Measurements from ENCODE around the gene GPR142. TPM values are rescaled to one million over a fixed set of nuclear protein-coding genes. Genes with fewer than 3 reads are reported as not detected.

Gene GPR142, protein sequence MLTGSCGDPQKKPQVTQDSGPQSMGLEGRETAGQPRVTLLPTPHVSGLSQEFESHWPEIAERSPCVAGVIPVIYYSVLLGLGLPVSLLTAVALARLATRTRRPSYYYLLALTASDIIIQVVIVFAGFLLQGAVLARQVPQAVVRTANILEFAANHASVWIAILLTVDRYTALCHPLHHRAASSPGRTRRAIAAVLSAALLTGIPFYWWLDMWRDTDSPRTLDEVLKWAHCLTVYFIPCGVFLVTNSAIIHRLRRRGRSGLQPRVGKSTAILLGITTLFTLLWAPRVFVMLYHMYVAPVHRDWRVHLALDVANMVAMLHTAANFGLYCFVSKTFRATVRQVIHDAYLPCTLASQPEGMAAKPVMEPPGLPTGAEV
- total RNA-seq = 0.18 TPM in 1 of 3 replicates, not detected in the others

DNA sequence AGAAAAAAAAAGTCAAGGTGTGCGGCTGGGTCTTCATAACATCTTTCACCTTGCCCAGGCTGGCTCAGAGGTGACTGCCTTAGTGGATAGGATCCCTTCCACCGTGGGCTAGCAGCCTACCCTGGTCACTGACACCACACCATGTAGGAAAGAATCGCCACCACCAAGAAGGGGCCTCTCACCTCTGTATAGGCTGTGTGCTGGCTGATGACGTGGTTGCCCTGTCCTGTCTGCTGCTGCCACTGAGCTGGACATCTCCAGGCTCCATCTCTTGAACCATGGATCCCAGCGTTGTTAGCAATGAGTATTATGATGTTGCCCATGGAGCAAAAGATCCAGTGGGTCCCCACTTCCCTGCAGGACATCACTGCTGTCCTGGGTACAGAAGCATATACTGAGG lies at the start of gene GPR142:
GPR142 (plus strand) TSS at position 301 of the 400 bp plus-strand sequence. CDS start 2,035 bp downstream, outside the sequence.
- Mint-ChIP-seq H3K9me3 (no peaks in the 10 kb centered on the region), H3K4me1 (peaks cover 5% of the 10 kb centered on the region), H3K27ac (no peak within 1 kb of the TSS), H3K36me3 (no peaks in the 10 kb centered on the region), H3K4me3 (no peak within 1 kb of the TSS), H3K27me3 (ENCODE audit: low read depth) (peaks cover 62% of the 10 kb centered on the region)
- no peak for TF ChIP-seq CTCF (IDR thresholded peaks at IDR 0.05; ENCODE audit: unreplicated experiment)
- DNase-seq (ENCODE audit: low spot score in 2 of 2, unreplicated experiment in 2 of 2) = no peak

DNA sequence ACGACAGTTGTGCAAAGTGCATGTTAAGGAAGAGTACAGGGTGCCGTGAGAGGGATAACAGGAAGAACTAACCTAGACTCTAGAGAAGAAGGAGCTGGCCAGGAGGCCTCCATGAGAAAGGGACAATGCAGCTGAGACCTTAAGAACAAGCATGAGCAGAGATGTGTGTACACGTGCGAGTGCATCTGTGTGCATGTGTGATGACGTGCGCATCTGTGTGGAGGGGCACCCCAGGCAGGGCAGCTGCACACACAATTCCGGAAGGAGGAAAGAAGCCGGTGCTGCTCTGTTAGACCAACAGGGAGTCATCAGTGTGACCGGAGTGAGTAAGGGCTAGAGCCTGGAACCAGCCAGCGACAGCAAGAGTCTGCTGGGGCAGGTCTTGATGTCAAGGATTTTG lies 48.9 kb upstream of the GPR142 start:
- H3K27ac Mint-ChIP-seq = no peak overlapping the region
- no peaks in the 10 kb centered on the region for H3K4me1 Mint-ChIP-seq
- H3K27me3 Mint-ChIP-seq (ENCODE audit: low read depth) = peaks cover 44% of the 10 kb centered on the region
- no peak for TF ChIP-seq CTCF (IDR thresholded peaks at IDR 0.05; ENCODE audit: unreplicated experiment)
- H3K4me3 Mint-ChIP-seq = no peak overlapping the region
- H3K36me3 Mint-ChIP-seq = no peaks in the 10 kb centered on the region
- H3K9me3 Mint-ChIP-seq = no peaks in the 10 kb centered on the region
- DNase-seq (ENCODE audit: low spot score in 2 of 2, unreplicated experiment in 2 of 2) = no peak

DNA sequence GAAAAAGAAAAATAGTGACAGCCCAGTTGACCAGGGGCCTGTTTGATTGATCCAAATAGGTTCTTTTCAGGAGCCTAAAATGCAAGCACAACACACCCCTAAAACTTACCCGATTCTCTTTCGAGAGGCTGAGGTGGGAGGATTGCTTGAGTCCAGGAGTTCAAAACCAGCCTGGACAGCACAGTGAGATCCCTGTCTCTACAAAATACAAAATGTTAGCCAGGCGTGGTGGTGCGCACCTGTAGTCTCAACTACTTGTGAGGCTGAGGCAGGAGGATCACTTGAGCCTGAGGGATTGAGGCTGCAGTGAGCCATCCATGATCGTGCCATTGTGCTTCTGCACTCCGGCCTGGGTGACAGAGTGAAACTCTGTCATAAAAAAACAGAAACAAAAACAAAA lies 42.8 kb upstream of the GPR142 start:
- Mint-ChIP-seq H3K4me1 (peaks cover 2% of the 10 kb centered on the region), H3K36me3 (no peaks in the 10 kb centered on the region), H3K4me3 (no peak overlapping the region), H3K9me3 (no peaks in the 10 kb centered on the region), H3K27ac (no peak overlapping the region), H3K27me3 (ENCODE audit: low read depth) (peaks cover 86% of the 10 kb centered on the region)
- no peak for TF ChIP-seq CTCF (IDR thresholded peaks at IDR 0.05; ENCODE audit: unreplicated experiment)
- DNase-seq (ENCODE audit: low spot score in 2 of 2, unreplicated experiment in 2 of 2) = no peak

DNA sequence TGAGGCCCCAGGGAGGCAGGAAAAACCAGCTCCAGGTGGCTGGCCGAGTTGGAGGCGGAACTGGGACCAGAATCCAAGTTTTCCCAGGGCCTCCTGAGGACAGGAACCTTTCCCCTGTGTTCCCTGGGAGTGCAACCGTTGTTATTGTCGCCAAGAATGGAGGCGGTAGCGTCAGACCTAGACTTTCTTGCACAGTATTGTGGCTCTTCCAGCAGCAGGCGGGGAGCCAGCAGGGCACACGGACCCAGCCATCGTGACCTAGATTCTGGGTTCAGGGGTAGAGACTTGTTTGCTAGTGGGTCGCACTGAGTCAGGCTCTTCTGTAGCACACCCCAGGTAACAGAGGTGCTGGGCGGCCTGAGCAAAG lies 41.9 kb upstream of the GPR142 start:
- Mint-ChIP-seq H3K27ac (no peak overlapping the region), H3K36me3 (no peaks in the 10 kb centered on the region), H3K27me3 (ENCODE audit: low read depth) (peaks cover 89% of the 10 kb centered on the region), H3K4me1 (peaks cover 2% of the 10 kb centered on the region), H3K4me3 (peak overlapping the region; percentile 37), H3K9me3 (no peaks in the 10 kb centered on the region)
- TF ChIP-seq CTCF (IDR thresholded peaks at IDR 0.05; ENCODE audit: unreplicated experiment) = no peak
- no peak for DNase-seq (ENCODE audit: low spot score in 2 of 2, unreplicated experiment in 2 of 2)

DNA sequence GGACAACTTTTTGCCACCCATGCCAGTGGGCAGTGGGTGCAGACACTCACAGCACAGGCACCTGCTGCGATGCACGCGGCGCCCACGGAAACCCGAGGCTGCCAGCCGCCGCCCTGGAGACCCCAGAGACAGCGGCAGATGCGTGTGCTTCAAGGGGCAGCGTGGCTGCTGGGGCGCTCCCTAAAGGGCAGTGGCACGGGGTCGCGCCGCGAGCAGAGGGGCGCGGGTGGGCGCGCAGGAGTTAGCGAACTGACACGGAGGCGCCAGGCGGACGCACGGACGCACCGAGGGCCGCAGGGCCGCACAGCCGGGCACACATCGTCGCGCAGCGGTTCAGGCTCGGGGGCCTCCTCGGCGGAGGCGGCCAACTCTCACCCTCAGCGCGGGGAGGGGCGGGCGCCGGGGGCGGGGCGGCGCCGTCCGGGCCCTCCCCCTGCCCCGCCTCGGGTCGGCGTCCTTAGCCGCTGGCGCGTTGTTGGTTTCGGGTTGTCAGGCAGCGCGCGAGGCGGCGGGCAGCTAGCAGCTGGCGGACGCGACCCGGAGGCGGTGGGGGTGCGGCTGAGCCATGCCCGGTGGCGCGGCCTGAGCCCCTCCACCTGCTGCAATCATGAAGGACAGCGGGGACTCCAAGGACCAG lies 41.4 kb upstream of the GPR142 start, which contains the start of gene KIF19:
KIF19 (plus strand) TSS at position 484 of the 637 bp plus-strand sequence; CDS start at position 608, 124 bp downstream.
- H3K9me3 Mint-ChIP-seq = no peaks in the 10 kb centered on the region
- H3K4me1 Mint-ChIP-seq = peaks cover 2% of the 10 kb centered on the region
- no peak for TF ChIP-seq CTCF (IDR thresholded peaks at IDR 0.05; ENCODE audit: unreplicated experiment)
- H3K27me3 Mint-ChIP-seq (ENCODE audit: low read depth) = peaks cover 89% of the 10 kb centered on the region
- H3K4me3 Mint-ChIP-seq = peak within 1 kb of the TSS; percentile 37
- H3K36me3 Mint-ChIP-seq = no peaks in the 10 kb centered on the region
- DNase-seq (ENCODE audit: low spot score in 2 of 2, unreplicated experiment in 2 of 2) = peak in 1 of 2 experiments; percentile 50
- no peak within 1 kb of the TSS for H3K27ac Mint-ChIP-seq

Data from mesothelial cell of epicardium (in vitro differentiated cells).